Endometrium (tissue), 2 donors: ENCODE results near the gene MPPED1.

Source experiments
- FAIRE-seq: peaks from 2 replicates; lab custom pipeline; 2012; peaks lifted over from hg19 to GRCh38; lab: Jason Lieb, UNC
- donor health status: control.
- donor health status: control.

MPPED1 gene

GRCh38 chr22:43392385-43392989, 19.3 kb upstream of the MPPED1 start:
- no peak for FAIRE-seq

DNA sequence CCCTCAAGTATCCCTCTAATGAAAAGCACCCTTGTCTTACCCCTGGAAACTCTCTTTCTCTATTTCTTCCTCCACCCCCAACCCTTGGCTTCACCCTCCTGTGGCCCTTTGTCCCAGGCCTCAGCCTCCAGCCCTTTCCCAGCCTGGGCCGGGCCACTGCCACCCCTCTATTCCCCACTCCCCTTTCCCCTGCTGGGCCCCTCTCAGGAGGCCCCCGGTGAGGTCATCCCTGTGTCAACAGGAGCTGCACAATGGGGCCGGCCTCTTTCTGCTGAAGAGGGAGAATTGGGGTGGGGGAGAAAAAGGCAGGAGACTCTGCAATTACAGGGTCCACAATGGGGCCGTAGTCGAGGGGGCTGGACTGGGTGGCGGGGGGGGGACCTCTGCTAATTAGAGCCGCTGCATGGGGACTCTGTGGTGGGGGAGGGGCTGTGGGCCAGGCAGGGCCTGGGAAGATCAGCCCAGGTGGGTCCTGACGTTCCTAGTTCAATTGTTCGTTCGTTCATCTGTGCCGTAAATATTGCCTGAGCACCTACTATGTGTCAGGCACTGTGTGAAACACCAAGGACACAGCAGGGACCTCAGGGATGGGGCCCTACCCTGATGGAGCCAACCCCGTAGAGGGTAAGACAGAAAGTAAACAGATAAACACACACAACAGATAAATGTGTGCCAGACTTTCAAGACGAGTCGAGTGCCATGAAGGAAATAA, 18.5 kb upstream of the MPPED1 start:
- no peak for FAIRE-seq

GRCh38 chr22:43393844-43394474, 17.9 kb upstream of the MPPED1 start:
- no peak for FAIRE-seq

DNA sequence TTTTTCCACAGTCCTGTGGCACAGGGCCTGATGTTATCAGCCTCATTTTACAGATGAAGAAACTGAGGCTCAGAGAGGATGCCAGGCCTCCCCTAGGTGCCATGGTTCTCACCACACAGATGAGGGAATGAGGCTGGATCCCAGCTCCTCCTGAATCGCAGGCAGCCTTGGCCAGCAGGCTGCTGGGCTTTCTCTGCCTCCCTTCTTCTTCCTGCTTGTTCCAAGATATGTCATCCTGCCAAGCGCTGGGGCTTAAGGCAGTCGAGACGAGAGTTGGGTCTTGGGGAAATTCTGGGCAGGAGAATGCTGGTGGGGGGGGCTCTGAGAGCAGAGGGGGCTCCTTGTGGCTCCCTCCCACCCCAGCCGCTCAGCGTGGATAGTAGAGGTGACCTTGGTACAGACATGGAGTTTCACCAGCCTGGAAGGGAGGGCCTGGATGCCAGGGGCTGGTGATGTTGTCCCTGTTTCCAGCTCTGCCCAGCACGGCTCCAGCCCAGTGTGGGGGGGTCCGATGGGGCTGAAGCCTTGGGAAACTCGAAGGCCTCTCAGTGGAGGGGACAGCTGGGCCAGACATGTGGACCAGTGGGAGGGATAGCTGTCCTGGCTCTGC, 16.6 kb upstream of the MPPED1 start:
- no peak for FAIRE-seq

GRCh38 chr22:43396321-43396933, 15.4 kb upstream of the MPPED1 start:
- FAIRE-seq = no peak

DNA sequence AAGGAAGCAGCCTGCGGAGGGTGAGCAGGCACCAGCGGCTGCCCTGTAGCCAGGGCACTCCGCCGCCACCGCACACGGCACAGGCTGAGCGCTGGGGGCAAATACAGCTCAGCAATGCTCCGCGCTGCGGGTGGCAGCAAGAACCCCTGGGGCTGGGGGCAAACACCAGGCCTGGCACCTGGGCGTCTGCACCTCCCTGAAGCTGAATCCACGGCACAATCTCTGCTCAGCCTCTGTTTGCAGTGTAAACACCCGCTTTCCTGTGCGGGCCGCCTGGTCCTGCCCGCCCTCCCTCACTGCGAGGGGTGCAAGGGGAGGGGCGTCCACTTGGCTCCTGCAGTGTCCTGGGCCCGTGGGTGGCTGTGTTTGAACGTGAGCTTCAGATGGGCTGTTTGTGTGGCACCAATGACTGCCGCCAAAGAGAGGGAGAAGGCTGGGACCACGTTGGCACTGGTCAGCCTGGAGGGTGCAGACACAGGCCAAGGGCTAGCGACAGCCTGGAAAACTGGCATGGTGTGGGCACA, 14.8 kb upstream of the MPPED1 start:
- FAIRE-seq = no peak

- no peak for FAIRE-seq
Observed at GRCh38 chr22:43397766-43398165, 14.0 kb upstream of the MPPED1 start.

DNA sequence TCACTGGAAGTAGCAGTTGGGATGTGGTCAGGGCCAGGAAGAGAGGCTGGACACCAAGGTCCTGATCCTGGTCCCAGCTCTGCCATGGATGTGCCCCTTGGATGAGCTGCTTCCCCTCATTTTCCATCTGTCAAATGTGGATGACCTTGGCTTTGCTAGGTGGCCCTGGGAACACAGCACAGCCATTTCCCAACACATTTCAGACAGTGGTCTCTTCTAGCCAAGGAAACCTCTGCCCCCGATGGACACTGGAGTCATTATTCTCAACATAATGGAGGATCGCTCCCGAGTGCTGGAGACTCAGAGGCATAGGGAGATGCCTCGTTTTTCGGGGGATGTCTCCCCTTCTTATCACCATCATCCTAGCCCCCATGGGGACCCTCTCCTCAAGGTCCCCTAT, 13.6 kb upstream of the MPPED1 start:
- no peak for FAIRE-seq

DNA sequence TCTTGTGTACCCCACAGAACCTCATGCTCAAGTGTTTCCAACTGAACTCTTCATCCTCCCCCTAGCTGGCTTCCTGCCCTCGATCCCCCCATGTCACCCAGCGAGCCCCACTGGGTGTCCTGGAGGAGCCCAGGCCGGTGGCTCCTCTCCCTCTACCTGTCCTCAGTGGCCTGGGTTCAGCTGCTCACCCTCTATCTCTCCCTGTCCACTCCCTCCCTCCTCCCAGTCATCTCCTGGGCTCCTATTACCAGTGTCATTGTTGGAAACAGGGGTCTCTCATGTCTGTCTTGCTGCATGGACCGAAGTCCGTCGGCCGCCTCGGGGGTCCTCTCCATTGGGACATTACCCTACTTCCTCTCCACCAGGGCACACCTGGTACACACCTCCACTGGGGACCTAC, 12.9 kb upstream of the MPPED1 start:
- FAIRE-seq = no peak

DNA sequence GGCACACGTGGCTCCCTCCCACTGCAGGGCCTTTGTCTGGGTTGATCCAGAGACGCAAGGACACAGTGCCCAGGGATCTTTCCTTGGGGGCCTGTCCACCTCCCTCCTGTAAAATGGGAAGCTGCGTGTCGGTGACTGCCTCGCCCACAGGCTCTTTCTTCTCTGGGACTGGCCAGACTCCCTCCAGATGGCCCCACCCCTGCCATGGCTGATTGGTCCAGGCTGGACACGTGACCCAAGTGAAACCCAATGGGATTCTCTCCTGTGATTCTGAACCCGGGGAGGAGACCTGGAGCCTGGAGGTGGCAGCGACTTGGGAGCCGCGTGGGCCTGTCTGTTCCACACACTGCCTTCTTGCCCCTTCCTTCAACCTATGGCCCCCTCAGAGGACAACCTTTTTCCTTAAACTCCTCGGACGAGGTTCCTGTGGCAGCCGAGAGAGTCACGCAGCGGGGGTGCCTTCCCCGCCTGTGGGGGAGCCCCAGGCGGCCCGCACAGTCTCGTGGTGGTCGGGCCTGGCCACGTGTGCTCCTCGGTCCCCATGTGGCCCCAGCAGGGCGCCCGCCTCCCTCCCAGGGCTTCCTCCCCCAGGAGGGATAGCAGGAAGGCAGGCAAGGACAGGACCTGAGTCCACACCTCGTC, 12.4 kb upstream of the MPPED1 start:
- no peak for FAIRE-seq

- FAIRE-seq = no peak
Observed at GRCh38 chr22:43399980-43400358, 11.8 kb upstream of the MPPED1 start.

DNA sequence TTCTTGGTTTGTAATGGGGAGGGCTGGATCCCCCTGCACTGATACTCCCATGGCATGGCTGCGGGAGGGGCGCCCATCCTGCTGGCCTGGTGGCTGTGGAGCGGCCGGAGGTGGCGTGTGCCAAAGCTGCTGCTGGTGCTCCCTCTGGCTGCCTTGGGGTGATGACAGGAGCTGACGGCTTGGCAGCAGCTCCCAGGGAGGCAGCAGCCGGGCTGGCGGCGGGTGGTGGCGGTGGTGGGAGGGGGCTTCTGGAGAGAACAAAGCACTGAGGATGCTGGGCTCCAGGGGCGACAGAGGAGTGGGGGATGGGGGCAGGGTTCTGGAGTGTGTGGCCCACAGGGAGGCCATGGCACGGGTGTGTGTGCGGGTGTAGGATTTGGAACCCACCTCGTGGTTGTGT, 11.4 kb upstream of the MPPED1 start:
- no peak for FAIRE-seq

GRCh38 chr22:43401233-43401632, 10.6 kb upstream of the MPPED1 start:
- no peak for FAIRE-seq

GRCh38 chr22:43401661-43402060, 10.2 kb upstream of the MPPED1 start:
- no peak for FAIRE-seq

GRCh38 chr22:43402128-43402527, 9.7 kb upstream of the MPPED1 start:
- FAIRE-seq = no peak

DNA sequence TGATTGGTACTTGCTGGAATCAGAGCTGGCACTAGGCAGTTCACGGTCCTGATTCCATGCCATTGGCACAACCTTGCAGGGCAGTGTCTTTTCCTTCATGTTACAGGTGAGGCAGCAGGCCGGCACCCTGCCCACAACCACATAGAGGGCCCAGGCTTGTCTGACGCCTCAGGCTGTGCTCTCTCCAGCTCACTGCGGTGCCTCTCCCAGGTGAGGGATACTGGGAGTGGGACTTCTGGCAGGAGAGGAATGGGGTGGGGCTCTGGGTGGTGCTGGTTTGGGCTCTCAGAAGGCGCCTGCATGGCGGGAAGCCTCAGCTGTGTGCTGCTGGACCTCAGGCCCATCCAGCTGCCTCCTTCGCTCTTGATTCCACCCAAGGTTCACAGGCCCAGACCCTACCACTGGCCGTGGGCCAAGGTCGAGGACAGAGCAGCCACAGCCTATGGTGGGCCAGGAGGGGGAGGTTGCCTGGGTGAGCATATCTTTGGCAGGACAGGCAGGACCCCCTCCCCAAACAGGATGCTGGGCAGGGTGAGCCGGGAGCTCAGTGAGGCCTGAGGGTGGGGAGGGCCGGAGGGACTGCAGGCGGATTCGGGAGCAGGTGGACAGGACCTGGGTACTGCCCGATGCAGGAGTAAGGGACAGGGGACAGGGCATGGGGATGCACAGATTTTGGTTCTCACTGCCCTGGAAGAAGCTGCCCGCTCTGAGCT, 7.0 kb upstream of the MPPED1 start:
- no peak for FAIRE-seq

GRCh38 chr22:43406186-43406790, 5.5 kb upstream of the MPPED1 start:
- FAIRE-seq = no peak

DNA sequence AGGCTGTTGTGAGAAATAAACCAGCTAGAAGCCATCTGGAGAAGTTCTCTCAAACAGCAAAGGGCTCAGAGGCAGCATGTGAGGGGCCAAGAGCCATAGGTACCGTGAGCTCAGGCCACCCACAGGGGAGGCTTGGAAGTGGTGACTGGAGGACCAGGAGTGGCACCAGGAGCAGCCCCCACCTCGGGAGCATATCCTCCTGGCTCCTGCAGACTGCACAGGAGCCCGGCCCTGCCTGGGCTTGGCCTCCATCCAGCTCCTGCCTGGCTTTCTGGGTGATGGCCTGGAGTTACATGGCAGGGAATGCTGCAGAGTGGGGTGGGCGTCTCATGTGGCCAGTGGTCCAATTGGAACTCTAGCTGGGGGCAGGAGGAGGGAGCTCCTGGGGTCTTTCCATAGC, 4.2 kb upstream of the MPPED1 start:
- no peak for FAIRE-seq

- no peak for FAIRE-seq
Observed at GRCh38 chr22:43408009-43408408, 3.8 kb upstream of the MPPED1 start.

DNA sequence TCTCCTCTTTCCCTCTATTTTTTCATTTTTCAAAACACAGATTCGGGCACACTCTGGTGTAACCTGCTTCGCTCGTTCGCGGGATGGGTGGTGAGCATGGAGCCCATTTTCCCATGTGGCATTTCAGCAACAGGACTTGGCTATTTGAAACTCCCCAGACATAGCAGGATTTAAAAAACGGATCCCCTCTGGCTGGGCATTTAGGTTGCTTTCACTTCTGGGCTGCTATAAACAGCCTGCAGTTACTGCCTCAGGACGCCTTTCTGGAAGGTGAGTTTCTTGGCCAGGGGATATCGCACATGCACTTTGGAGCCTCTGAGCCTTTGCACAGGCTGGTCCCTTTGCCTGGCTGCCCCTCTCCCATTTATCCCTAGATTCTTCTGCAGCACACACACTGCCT, 2.8 kb upstream of the MPPED1 start:
- FAIRE-seq = no peak

GRCh38 chr22:43409800-43410199, 2.0 kb upstream of the MPPED1 start:
- FAIRE-seq = no peak
